IPS-20b (cell line): ENCODE results near the gene TMPRSS11D.

Experiments used
- H3K27ac ChIP-seq: one replicate; pipeline ENCODE4 v1.5.1; 2013; ENCODE audit warnings: low read length
- H3K27me3 ChIP-seq: 2 replicates; pipeline ENCODE4 v1.6.1; 2013; ENCODE audit warnings: mild to moderate bottlenecking, low read length, inconsistent platforms; ENCODE audit not compliant: insufficient read depth
- H3K36me3 ChIP-seq: 2 replicates; pipeline ENCODE4 v1.6.1; 2013; ENCODE audit warnings: low read depth, mild to moderate bottlenecking, inconsistent platforms, low read length, moderate library complexity; ENCODE audit not compliant: insufficient read depth
- H3K4me1 ChIP-seq: 2 replicates; pipeline ENCODE4 v1.6.1; 2013; ENCODE audit warnings: mild to moderate bottlenecking, control low read depth, inconsistent platforms, low read length, moderate library complexity; ENCODE audit not compliant: insufficient read depth
- H3K4me3 ChIP-seq: 2 replicates; pipeline ENCODE4 v1.5.1; 2013; ENCODE audit warnings: mild to moderate bottlenecking, low read length, inconsistent platforms
- H3K9ac ChIP-seq: 2 replicates; pipeline ENCODE4 v1.6.1; 2013; ENCODE audit warnings: low read depth, mild to moderate bottlenecking, inconsistent platforms, low read length, moderate library complexity
- H3K9me3 ChIP-seq: 2 replicates; pipeline ENCODE4 v1.6.1; 2013; ENCODE audit warnings: mild to moderate bottlenecking, low read depth, low read length, inconsistent platforms; ENCODE audit not compliant: insufficient read depth

The TMPRSS11D gene

GRCh38 chr4:67883902-67884301 is at the start of gene TMPRSS11D:
Gene TMPRSS11D (minus strand): TSS chr4:67884002. CDS start chr4:67883933, 69 bp downstream.
- H3K4me1 ChIP-seq = no peaks in the 10 kb centered on the region; the same call in 1 of the 2 replicates
- no peaks in the 10 kb centered on the region for H3K27me3 ChIP-seq
- H3K36me3 ChIP-seq = no peaks in the 10 kb centered on the region
- H3K9me3 ChIP-seq = no peaks in the 10 kb centered on the region
- no peak within 1 kb of the TSS for H3K9ac ChIP-seq
- no peak within 1 kb of the TSS for H3K27ac ChIP-seq
- H3K4me3 ChIP-seq = no peak within 1 kb of the TSS

DNA sequence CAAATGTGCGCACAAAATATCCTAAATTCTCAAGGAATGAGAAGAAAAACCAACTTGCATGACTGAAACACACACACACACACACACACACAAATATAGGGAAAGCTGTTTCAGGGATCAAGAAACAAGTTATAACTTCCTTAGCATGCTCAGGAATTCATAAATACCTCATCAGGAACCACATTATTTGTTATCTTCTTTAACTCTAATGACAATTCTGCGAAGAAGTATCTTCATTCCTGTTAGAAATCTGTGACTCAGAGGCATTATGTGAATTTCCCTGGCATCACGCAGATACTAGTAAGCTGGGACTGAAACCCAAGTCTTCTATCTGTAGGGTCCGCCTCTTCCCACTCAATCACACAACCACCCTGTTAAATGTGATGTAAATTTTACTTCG is 49.2 kb upstream of the TMPRSS11D start:
- Histone ChIP-seq H3K9ac (no peak overlapping the region), H3K27ac (no peak overlapping the region), H3K27me3 (no peaks in the 10 kb centered on the region), H3K9me3 (no peaks in the 10 kb centered on the region), H3K36me3 (no peaks in the 10 kb centered on the region), H3K4me3 (no peak overlapping the region), H3K4me1 (peaks cover 14% of the 10 kb centered on the region; the same call in 1 of the 2 replicates)

DNA sequence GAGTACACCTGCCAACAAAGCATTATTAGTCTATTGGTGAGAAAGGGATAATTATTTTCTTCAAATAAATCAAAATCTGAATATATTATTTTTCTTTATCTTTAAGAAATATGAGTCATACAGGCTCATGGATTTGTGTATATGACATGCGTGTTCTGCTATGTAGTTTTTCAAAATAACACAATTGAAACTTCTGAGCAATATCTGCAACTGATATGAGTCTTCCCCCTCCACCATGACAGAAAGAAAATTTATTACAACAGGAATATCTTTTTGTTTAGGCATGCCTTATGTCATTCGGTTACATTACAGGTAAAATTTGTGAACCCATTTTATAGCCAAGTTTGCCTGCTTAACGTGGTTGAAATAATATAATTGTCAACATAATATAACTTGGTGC is 47.5 kb upstream of the TMPRSS11D start:
- no peaks in the 10 kb centered on the region for H3K36me3 ChIP-seq
- H3K4me1 ChIP-seq = peaks cover 14% of the 10 kb centered on the region; the same call in 1 of the 2 replicates
- no peak overlapping the region for H3K27ac ChIP-seq
- no peak overlapping the region for H3K9ac ChIP-seq
- no peaks in the 10 kb centered on the region for H3K9me3 ChIP-seq
- H3K4me3 ChIP-seq = no peak overlapping the region
- H3K27me3 ChIP-seq = no peaks in the 10 kb centered on the region

DNA sequence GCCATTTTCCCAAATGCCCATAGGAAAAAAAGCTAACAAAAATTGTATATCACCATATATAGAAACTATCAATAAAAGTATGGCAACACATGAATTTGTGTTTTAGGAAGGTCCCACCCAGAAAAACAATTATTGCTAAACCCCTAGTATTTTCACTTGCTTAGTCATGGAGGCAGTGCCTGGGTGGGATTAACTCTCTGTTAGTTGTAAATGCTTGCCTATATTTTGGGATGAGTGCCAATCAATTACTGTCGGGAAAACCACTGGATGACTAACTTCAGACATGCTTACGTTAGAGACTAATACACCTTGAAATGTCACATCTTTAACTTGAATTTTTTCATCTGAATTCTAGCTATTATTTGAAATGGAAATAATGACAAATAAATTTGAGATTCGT is 45.6 kb upstream of the TMPRSS11D start:
- H3K27ac ChIP-seq = no peak overlapping the region
- no peaks in the 10 kb centered on the region for H3K36me3 ChIP-seq
- H3K9ac ChIP-seq = no peak overlapping the region
- H3K27me3 ChIP-seq = no peaks in the 10 kb centered on the region
- no peak overlapping the region for H3K4me3 ChIP-seq
- peaks cover 7% of the 10 kb centered on the region; the same call in 1 of the 2 replicates for H3K4me1 ChIP-seq
- no peaks in the 10 kb centered on the region for H3K9me3 ChIP-seq

DNA sequence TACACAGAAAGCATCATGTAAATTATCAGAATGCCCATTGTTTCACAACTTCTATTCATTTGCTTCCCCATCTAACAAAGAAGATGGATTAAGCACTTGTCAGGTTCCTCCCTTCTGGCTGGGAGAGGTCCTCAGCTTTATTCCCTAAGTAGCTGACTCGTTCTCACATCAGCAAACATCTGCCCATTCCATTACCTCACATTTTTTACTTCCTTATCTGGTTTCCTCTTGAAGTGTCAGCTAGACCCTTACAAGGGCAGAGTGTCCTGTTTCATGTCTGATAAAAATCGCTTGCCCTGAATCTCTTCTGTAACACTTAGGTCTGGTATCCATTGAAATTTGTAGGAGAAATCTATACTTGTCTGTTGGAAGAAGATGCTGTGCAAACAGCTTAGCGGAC is 44.7 kb upstream of the TMPRSS11D start:
- no peaks in the 10 kb centered on the region for H3K27me3 ChIP-seq
- no peaks in the 10 kb centered on the region for H3K4me1 ChIP-seq
- H3K9me3 ChIP-seq = no peaks in the 10 kb centered on the region
- H3K9ac ChIP-seq = no peak overlapping the region
- no peak overlapping the region for H3K4me3 ChIP-seq
- no peak overlapping the region for H3K27ac ChIP-seq
- no peaks in the 10 kb centered on the region for H3K36me3 ChIP-seq

- Histone ChIP-seq H3K27me3 (no peaks in the 10 kb centered on the region), H3K27ac (no peak overlapping the region), H3K4me1 (no peaks in the 10 kb centered on the region), H3K9me3 (no peaks in the 10 kb centered on the region), H3K4me3 (no peak overlapping the region), H3K9ac (no peak overlapping the region), H3K36me3 (no peaks in the 10 kb centered on the region)
Observed at GRCh38 chr4:67927251-67927650, 43.4 kb upstream of the TMPRSS11D start.

DNA sequence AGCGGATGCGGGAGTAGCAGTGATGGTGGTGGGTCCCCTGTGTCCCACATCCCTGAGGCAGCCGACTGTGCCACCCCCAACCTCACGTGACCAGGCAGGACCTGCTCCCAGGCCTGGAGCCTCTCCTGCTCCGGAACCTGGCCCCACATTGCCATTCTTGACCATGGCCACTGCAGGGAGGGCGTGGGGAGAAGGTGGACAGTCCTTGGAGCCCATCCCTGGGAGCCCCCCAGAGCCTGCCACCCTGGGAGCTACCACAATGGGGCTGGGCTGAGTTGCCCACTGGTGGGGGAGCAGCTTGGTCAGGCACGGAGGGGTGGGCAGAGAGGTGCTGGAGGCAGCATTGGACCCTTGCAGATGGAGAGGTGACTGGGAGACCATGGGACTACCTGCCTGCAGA is 42.7 kb upstream of the TMPRSS11D start:
- Histone ChIP-seq H3K9me3 (no peaks in the 10 kb centered on the region), H3K4me1 (no peaks in the 10 kb centered on the region), H3K4me3 (no peak overlapping the region), H3K36me3 (no peaks in the 10 kb centered on the region), H3K27ac (no peak overlapping the region), H3K27me3 (no peaks in the 10 kb centered on the region), H3K9ac (no peak overlapping the region)

DNA sequence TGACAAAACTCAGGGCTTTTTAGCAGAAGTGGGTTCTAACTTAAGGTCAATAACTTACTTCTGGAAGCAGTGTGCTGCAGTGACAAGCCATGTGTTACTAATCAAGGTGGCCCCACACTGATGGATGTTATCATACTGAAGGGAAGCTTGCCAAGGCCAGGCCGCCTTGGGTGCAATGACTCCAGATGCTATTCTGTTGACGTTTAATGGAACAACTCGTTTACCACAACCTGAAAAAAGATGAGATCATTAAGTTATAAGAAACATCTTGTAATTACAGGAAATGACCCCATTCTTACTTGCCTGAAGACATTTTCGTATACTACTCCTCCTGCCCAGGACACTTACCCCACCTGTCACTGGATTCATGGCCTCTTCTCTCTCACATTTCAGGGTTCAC is 38.9 kb upstream of the TMPRSS11D start:
- Histone ChIP-seq H3K27me3 (no peaks in the 10 kb centered on the region), H3K9ac (no peak overlapping the region), H3K4me1 (no peaks in the 10 kb centered on the region), H3K36me3 (no peaks in the 10 kb centered on the region), H3K9me3 (no peaks in the 10 kb centered on the region), H3K27ac (no peak overlapping the region), H3K4me3 (no peak overlapping the region)

DNA sequence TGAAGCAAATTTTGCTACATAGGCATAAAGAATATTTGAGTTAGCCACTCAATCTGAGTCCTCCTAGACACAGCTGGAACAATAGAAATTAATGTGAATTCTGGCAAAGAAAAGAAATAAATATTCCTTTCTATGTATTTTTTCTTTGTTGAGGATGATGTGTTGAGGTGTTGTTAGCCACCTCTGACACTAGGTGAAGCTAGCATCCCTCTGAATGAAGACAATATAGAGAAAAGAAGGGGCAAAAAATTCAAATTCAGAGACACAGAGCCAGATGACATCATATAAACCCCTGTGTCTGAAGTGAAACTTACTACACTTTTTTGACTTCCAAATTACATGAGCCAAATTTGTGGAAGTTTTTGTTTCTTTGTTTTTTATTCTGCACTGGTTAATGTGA is 34.6 kb upstream of the TMPRSS11D start:
- Histone ChIP-seq H3K4me3 (no peak overlapping the region), H3K36me3 (no peaks in the 10 kb centered on the region), H3K4me1 (no peaks in the 10 kb centered on the region), H3K9me3 (no peaks in the 10 kb centered on the region), H3K27me3 (no peaks in the 10 kb centered on the region), H3K27ac (no peak overlapping the region), H3K9ac (no peak overlapping the region)

- no peak overlapping the region for H3K9ac ChIP-seq
- no peaks in the 10 kb centered on the region for H3K36me3 ChIP-seq
- no peaks in the 10 kb centered on the region for H3K9me3 ChIP-seq
- no peaks in the 10 kb centered on the region for H3K27me3 ChIP-seq
- no peak overlapping the region for H3K27ac ChIP-seq
- no peaks in the 10 kb centered on the region for H3K4me1 ChIP-seq
- no peak overlapping the region for H3K4me3 ChIP-seq
Observed at GRCh38 chr4:67915400-67915966, 31.7 kb upstream of the TMPRSS11D start.

- no peak overlapping the region for H3K27ac ChIP-seq
Observed at GRCh38 chr4:67912080-67912479, 28.3 kb upstream of the TMPRSS11D start.

GRCh38 chr4:67911638-67912037 is 27.8 kb upstream of the TMPRSS11D start:
- H3K4me3 ChIP-seq = no peak overlapping the region
- no peaks in the 10 kb centered on the region for H3K9me3 ChIP-seq
- H3K4me1 ChIP-seq = no peaks in the 10 kb centered on the region
- H3K36me3 ChIP-seq = no peaks in the 10 kb centered on the region
- no peak overlapping the region for H3K27ac ChIP-seq
- no peak overlapping the region for H3K9ac ChIP-seq
- H3K27me3 ChIP-seq = no peaks in the 10 kb centered on the region

More at GRCh38 chr4:67912080-67912479, 28.3 kb upstream of the TMPRSS11D start:
- H3K9ac ChIP-seq = no peak overlapping the region
- H3K4me1 ChIP-seq = no peaks in the 10 kb centered on the region
- no peaks in the 10 kb centered on the region for H3K9me3 ChIP-seq
- no peaks in the 10 kb centered on the region for H3K36me3 ChIP-seq
- no peak overlapping the region for H3K4me3 ChIP-seq
- H3K27me3 ChIP-seq = no peaks in the 10 kb centered on the region
